ENCODE data around the gene CCDC24. TPM values are rescaled to one million over a fixed set of nuclear protein-coding genes. Genes with fewer than 3 reads are reported as not detected.

The CCDC24 gene
- total RNA-seq, 1 experiment from 2014 or later, result 24.4 TPM

- H3K36me3 ChIP-seq (ENCODE audit: control insufficient read depth, insufficient read depth, low read length), result peaks cover 4% of the 10 kb centered on the region; the same call in 1 of the 2 replicates
- no peak for DNase-seq (ENCODE audit: low read depth, low spot score)
- intact Hi-C loops (cut with micrococcal nuclease; ENCODE audit: unreplicated experiment), result no loop called here
- peak overlapping the region; percentile 88 for H3K27ac ChIP-seq (ENCODE audit: low read length)
- ATAC-seq, result no peak
- TF ChIP-seq REST (IDR thresholded peaks at IDR 0.05; ENCODE audit: insufficient read depth in 1 of 2, low read depth in 2 of 2, low read length in 1 of 2), result no peak
- TF ChIP-seq SIN3A (IDR thresholded peaks at IDR 0.05; ENCODE audit: borderline replicate concordance, insufficient read depth, low read depth, low read length), result no peak
- TF ChIP-seq TCF7L2 (IDR thresholded peaks at IDR 0.05; ENCODE audit: low read depth, low read length), result no peak
- TF ChIP-seq POLR2AphosphoS5 (IDR thresholded peaks at IDR 0.05; ENCODE audit: low read depth, low read length), result no peak
- no peak for TF ChIP-seq CTCF (IDR thresholded peaks at IDR 0.05)
- no TSS peak for BruUV-seq (replicated peaks)
- peak overlapping the region; percentile 59 to 70 for H3K4me3 ChIP-seq (ENCODE audit: low read depth in 2 of 2, low read length in 2 of 2)
- ChIA-PET POLR2A (no interaction called here), CTCF (no interaction called here)
- H3K4me1 ChIP-seq (ENCODE audit: control insufficient read depth, insufficient read depth, low read length), result peaks cover 44% of the 10 kb centered on the region
- in situ Hi-C loops (cut with HindIII; ENCODE audit: low pct_unique_long_range_greater_than_20kb, low sequenced_read_pairs), result no loop called here
- no peaks in the 10 kb centered on the region for H3K9me3 ChIP-seq (ENCODE audit: control insufficient read depth, insufficient read depth, low read depth, low read length)
- H3K27me3 ChIP-seq (ENCODE audit: control insufficient read depth, insufficient read depth, low read length), result no peaks in the 10 kb centered on the region
These were observed 13.2 kb upstream of the CCDC24 start for GRCh38 chr1:43978264-43978550.

- H3K27ac ChIP-seq (ENCODE audit: low read length), result peak within 1 kb of the TSS; percentile 89
- peaks cover 40% of the 10 kb centered on the region for H3K4me1 ChIP-seq (ENCODE audit: control insufficient read depth, insufficient read depth, low read length)
- intact Hi-C loops (cut with micrococcal nuclease; ENCODE audit: unreplicated experiment) (no loop called here), in situ Hi-C loops (cut with HindIII; ENCODE audit: low pct_unique_long_range_greater_than_20kb, low sequenced_read_pairs) (no loop called here)
- peaks cover 4% of the 10 kb centered on the region; the same call in 1 of the 2 replicates for H3K36me3 ChIP-seq (ENCODE audit: control insufficient read depth, insufficient read depth, low read length)
- BruUV-seq (replicated peaks), result no TSS peak
- TF ChIP-seq POLR2AphosphoS5 (IDR thresholded peaks at IDR 0.05; ENCODE audit: low read depth, low read length) (peak; percentile 38; the same call in 1 of the 2 replicates), CTCF (IDR thresholded peaks at IDR 0.05) (no peak), REST (IDR thresholded peaks at IDR 0.05; ENCODE audit: insufficient read depth in 1 of 2, low read depth in 2 of 2, low read length in 1 of 2) (no peak), SIN3A (IDR thresholded peaks at IDR 0.05; ENCODE audit: borderline replicate concordance, insufficient read depth, low read depth, low read length) (0 out of 2 replicates have a peak, but pooled peaks have one; percentile 29), TCF7L2 (IDR thresholded peaks at IDR 0.05; ENCODE audit: low read depth, low read length) (no peak)
- H3K4me3 ChIP-seq (ENCODE audit: low read depth in 2 of 2, low read length in 2 of 2), result peak within 1 kb of the TSS; percentile 63 to 75
- ChIA-PET CTCF (no interaction called here), POLR2A (no interaction called here)
- peak; percentile 49 for ATAC-seq
- no peak for DNase-seq (ENCODE audit: low read depth, low spot score)
- no peaks in the 10 kb centered on the region for H3K9me3 ChIP-seq (ENCODE audit: control insufficient read depth, insufficient read depth, low read depth, low read length)
- no peaks in the 10 kb centered on the region for H3K27me3 ChIP-seq (ENCODE audit: control insufficient read depth, insufficient read depth, low read length)
These were observed 12.7 kb upstream of the CCDC24 start, which contains the start of gene B4GALT2 for GRCh38 chr1:43978551-43979260. B4GALT2 (plus strand) TSS chr1:43979210; CDS start chr1:43981161, 1,951 bp downstream.

All from Panc1 (cell line).